Keratinocyte (primary cell): Measurements from ENCODE around the gene XPA.

ENCODE experiments used
- CTCF ChIP-seq, 3 experiments: IDR thresholded peaks in 1 of 3; conservative IDR thresholded peaks in 1 of 3; optimal IDR thresholded peaks in 1 of 3; 2 replicates in 2 of 3; 3 replicates in 1 of 3; pipeline versions ENCODE3 to v1.5.1; 2011; ENCODE audit warnings: low read length in 3 of 3, mild to moderate bottlenecking in 3 of 3, moderate library complexity in 2 of 3, control low read depth in 1 of 3, inconsistent platforms in 1 of 3; ENCODE audit not compliant: insufficient read depth in 2 of 3; ENCODE audit errors: extremely low read depth in 1 of 3
- EZH2 ChIP-seq: IDR thresholded peaks from one replicate; pipeline ENCODE4 v1.6.1; 2012; ENCODE audit warnings: inconsistent platforms, mild to moderate bottlenecking, low read length, moderate library complexity

GRCh38 chr9:97688654-97689053 is 8.5 kb downstream of the XPA start:
- TF ChIP-seq CTCF (optimal IDR thresholded peaks at IDR 0.05 in 1 of 3, IDR thresholded peaks at IDR 0.05 in 1 of 3, conservative IDR thresholded peaks at IDR 0.05 in 1 of 3; ENCODE audit: extremely low read depth in 1 of 3, insufficient read depth in 2 of 3, low read length in 3 of 3), result no peak
- TF ChIP-seq EZH2, result no peak
